OCI-M2 (cell line): ENCODE results near the gene POU4F2.
"Not testable (repeated sequence)": the region's sequence is repeated elsewhere in the genome, so short reads cannot be mapped to it uniquely, and the experiment has no call there.

Source experiments
- DNase-seq: peaks from one replicate; lab custom pipeline; 2025; ENCODE audit not compliant: unreplicated experiment; lab: John Stamatoyannopoulos, UW

Gene POU4F2

GRCh38 chr4:146654687-146655520 is 16.2 kb downstream of the POU4F2 start:
- DNase-seq = no peak

GRCh38 chr4:146655521-146655856 is 16.8 kb downstream of the POU4F2 start:
- DNase-seq = no peak

GRCh38 chr4:146661367-146661766 is 22.7 kb downstream of the POU4F2 start:
- no peak for DNase-seq

DNA sequence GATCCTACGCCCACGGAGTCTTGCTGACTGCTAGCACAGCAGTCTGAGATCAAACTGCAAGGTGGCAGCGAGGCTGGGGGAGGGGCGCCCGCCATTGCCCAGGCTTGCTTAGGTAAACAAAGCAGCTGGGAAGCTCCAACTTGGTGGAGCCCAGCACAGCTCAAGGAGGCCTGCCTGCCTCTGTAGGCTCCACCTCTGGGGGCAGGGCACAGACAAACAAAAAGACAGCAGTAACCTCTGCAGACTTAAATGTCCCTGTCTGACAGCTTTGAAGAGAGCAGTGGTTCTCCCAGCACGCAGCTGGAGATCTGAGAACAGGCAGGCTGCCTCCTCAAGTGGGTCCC is 25.2 kb downstream of the POU4F2 start:
- DNase-seq = not testable (repeated sequence)

GRCh38 chr4:146674829-146675570 is 36.3 kb downstream of the POU4F2 start:
- no peak for DNase-seq
